GM12878 (cell line): ENCODE data around the gene PNMA1. TPM values are rescaled to one million over a fixed set of nuclear protein-coding genes. Genes with fewer than 3 reads are reported as not detected.

Experiments used
- CUX1 ChIP-seq: IDR thresholded peaks from 2 replicates; pipeline ENCODE4 v1.6.1; 2012; ENCODE audit warnings: improper control_type of control experiment, low read depth, low read length; ENCODE audit not compliant: insufficient replicate concordance
- E2F4 ChIP-seq: IDR thresholded peaks from 2 replicates; pipeline ENCODE4 v1.6.1; 2012; ENCODE audit warnings: low read depth, low read length, improper control_type of control experiment
- EGR1 ChIP-seq, 2 experiments: IDR thresholded peaks; 1 replicate in 1 of 2; 2 replicates in 1 of 2; pipeline ENCODE4 v1.6.1; 2011 to 2012; ENCODE audit warnings: low read depth in 2 of 2, low read length in 2 of 2, borderline replicate concordance in 1 of 2, mild to moderate bottlenecking in 1 of 2, moderate library complexity in 1 of 2
- FOS ChIP-seq: IDR thresholded peaks from 3 replicates; pipeline ENCODE4 v1.6.1; 2011; ENCODE audit warnings: borderline replicate concordance; ENCODE audit not compliant: insufficient read length; ENCODE audit errors: extremely low read depth
- JUNB ChIP-seq: IDR thresholded peaks from 2 replicates; pipeline ENCODE4 v1.6.1; 2016; ENCODE audit warnings: antibody characterized with exemption, mild to moderate bottlenecking
- KDM1A ChIP-seq: fragments of 200-600 bp; sonication (generic); IDR thresholded peaks from 2 replicates; pipeline ENCODE4 v1.6.1; 2016; ENCODE audit warnings: borderline replicate concordance
- NR2C2 ChIP-seq: IDR thresholded peaks from 2 replicates; pipeline ENCODE4 v1.6.1; 2011; ENCODE audit warnings: borderline replicate concordance, low read depth; ENCODE audit not compliant: control insufficient read depth, insufficient read length
- PKNOX1 ChIP-seq: fragments of 450-650 bp; IDR thresholded peaks from 2 replicates; pipeline ENCODE4 v1.6.1; 2016; ENCODE audit warnings: mild to moderate bottlenecking
- STAT3 ChIP-seq: IDR thresholded peaks from 2 replicates; pipeline ENCODE4 v1.6.1; 2011; ENCODE audit warnings: low read depth, low read length, improper control_type of control experiment
- polyA plus RNA-seq, 11 experiments: library from polyadenylated mRNA; depleted of rRNA in 4 of 11; unstranded in 6 of 11; stranded (reverse) in 5 of 11; fragments of >200 nt; fragmentation: Nextera tagmentation in 4 of 11; fragmentation: Illumina TruSeq in 1 of 11; extraction: Ambion mirVana in 4 of 11; extraction: Trizol in 1 of 11; gene quantifications; 1 replicate in 1 of 11; 2 replicates in 10 of 11; pipeline versions ENCODE4 v1.2.1 to v1.2.3, GENCODE V29; 2011 to 2016; ENCODE audit warnings: inconsistent platforms in 2 of 11, missing spikeins in 2 of 11, low read depth in 1 of 11
- total RNA-seq, 4 experiments: library from RNA; depleted of rRNA in 3 of 4; stranded (reverse); fragments of >200 nt in 3 of 4; fragmentation: Illumina TruSeq in 1 of 4; extraction: Trizol in 1 of 4; gene quantifications; 2 replicates each; pipeline versions ENCODE4 v1.2.1 to v1.2.3, GENCODE V29; 2013 to 2021

The PNMA1 gene
- total and polyA plus RNA-seq, 10 of the 15 experiments (the other 5 are each of a cell fraction or from before 2014, with no cell fraction given) = 1.8 to 39.3 (median 11.1) TPM

- TF ChIP-seq PKNOX1 (no peak), STAT3 (no peak), E2F4 (no peak), JUNB (no peak), CUX1 (no peak), KDM1A (no peak), EGR1 (IDR thresholded peaks at IDR 0.05; ENCODE audit: borderline replicate concordance in 1 of 2, low read depth in 2 of 2, low read length in 2 of 2) (no peak), NR2C2 (no peak), FOS (no peak)
Observed at GRCh38 chr14:73710737-73711136, 3.4 kb downstream of the PNMA1 start (continued).
